H1 (cell line): ENCODE data around the gene MTM1. TPM values are rescaled to one million over a fixed set of nuclear protein-coding genes. Genes with fewer than 3 reads are reported as not detected.

Experiments used
- CTCF ChIA-PET: fragments of 300-600 bp; sonication (Branson Sonifier 250); formaldehyde crosslinking; loops from one replicate; lab custom pipeline; 2021; ENCODE audit not compliant: partially characterized antibody; lab: Charles Lee
- POLR2A ChIA-PET: fragments of 300-600 bp; sonication (Branson Sonifier 250); formaldehyde crosslinking; loops from one replicate; lab custom pipeline; 2021; ENCODE audit warnings: inconsistent platforms; ENCODE audit not compliant: partially characterized antibody; lab: Charles Lee
- DNase-seq, 2 experiments: peaks; one replicate each; pipeline versions ENCODE4 v3.0.0 to v3.0.0-alpha.2; 2010 to 2022; ENCODE audit warnings: low spot score in 2 of 2, low read depth in 1 of 2, mixed read lengths in 1 of 2
- FAIRE-seq: peaks from 2 replicates; lab custom pipeline; 2011; peaks lifted over from hg19 to GRCh38; lab: Jason Lieb, UNC
- H2AFZ ChIP-seq: 2 replicates; pipeline ENCODE4 v1.8.1; 2012; ENCODE audit warnings: low read length, inconsistent platforms
- H2AK5ac ChIP-seq: 2 replicates; pipeline ENCODE4 v1.6.1; 2013; ENCODE audit warnings: low read depth, low read length
- H2BK120ac ChIP-seq: replicated peaks from 2 replicates; pipeline ENCODE3; 2013; ENCODE audit warnings: low read depth, low read length, inconsistent platforms
- H2BK12ac ChIP-seq: 2 replicates; pipeline ENCODE4 v1.6.1; 2013; ENCODE audit warnings: low read depth, low read length
- H2BK15ac ChIP-seq: 2 replicates; pipeline ENCODE4 v1.6.1; 2013; ENCODE audit warnings: low read length
- H2BK20ac ChIP-seq: 2 replicates; pipeline ENCODE4 v1.6.1; 2013; ENCODE audit warnings: low read length
- H2BK5ac ChIP-seq: 2 replicates; pipeline ENCODE4 v1.6.1; 2013; ENCODE audit warnings: low read depth, low read length
- H3K14ac ChIP-seq: 2 replicates; pipeline ENCODE4 v1.6.1; 2013; ENCODE audit warnings: inconsistent platforms; ENCODE audit not compliant: insufficient read length
- H3K18ac ChIP-seq: 2 replicates; pipeline ENCODE4 v1.6.1; 2013; ENCODE audit warnings: low read length; ENCODE audit errors: extremely low read depth
- H3K23ac ChIP-seq: 2 replicates; pipeline ENCODE4 v1.6.1; 2013; ENCODE audit warnings: inconsistent platforms; ENCODE audit not compliant: insufficient read length
- H3K23me2 ChIP-seq: 2 replicates; pipeline ENCODE4 v1.6.1; 2013; ENCODE audit warnings: low read depth, low read length
- H3K27ac ChIP-seq: 2 replicates; pipeline ENCODE4 v1.6.1; 2011; ENCODE audit warnings: low read depth, low read length, inconsistent platforms
- H3K27me3 ChIP-seq, 4 experiments: replicated peaks in 1 of 4; 1 replicate in 1 of 4; 2 replicates in 3 of 4; pipeline versions ENCODE4 v1.6.1 to v1.8.1; 2011 to 2013; ENCODE audit warnings: low read length in 3 of 4, mild to moderate bottlenecking in 3 of 4, inconsistent platforms in 2 of 4, mixed read lengths in 2 of 4, moderate library complexity in 1 of 4; ENCODE audit not compliant: control insufficient read depth in 3 of 4, insufficient read depth in 3 of 4; ENCODE audit errors: extremely low read depth in 1 of 4
- H3K36me3 ChIP-seq, 4 experiments: 2 replicates each; pipeline versions ENCODE4 v1.6.1 to v1.8.1; 2011 to 2013; ENCODE audit warnings: mild to moderate bottlenecking in 4 of 4, low read length in 3 of 4, moderate library complexity in 2 of 4, control low read depth in 1 of 4, inconsistent platforms in 1 of 4; ENCODE audit not compliant: insufficient read depth in 4 of 4, control insufficient read depth in 2 of 4
- H3K4ac ChIP-seq: replicated peaks from 2 replicates; pipeline ENCODE3; 2013; ENCODE audit warnings: low read length, low read depth, mixed read lengths, inconsistent platforms; ENCODE audit not compliant: insufficient read length
- H3K4me1 ChIP-seq, 4 experiments: replicated peaks in 1 of 4; 1 replicate in 1 of 4; 2 replicates in 3 of 4; pipeline versions ENCODE4 v1.6.1 to v1.8.1; 2011 to 2013; ENCODE audit warnings: low read length in 3 of 4, inconsistent platforms in 2 of 4, mixed read lengths in 1 of 4; ENCODE audit not compliant: insufficient read depth in 4 of 4, control insufficient read depth in 3 of 4
- H3K4me2 ChIP-seq, 2 experiments: 2 replicates each; pipeline versions ENCODE4 v1.6.1 to v1.8.1; 2011 to 2013; ENCODE audit warnings: low read depth in 2 of 2, low read length in 2 of 2, control low read depth in 1 of 2, inconsistent platforms in 1 of 2, mild to moderate bottlenecking in 1 of 2; ENCODE audit not compliant: insufficient read depth in 1 of 2
- H3K4me3 ChIP-seq, 4 experiments: fragments of 200-600, 300-600 bp in 1 of 4; sonication (generic), shearing (Covaris generic), sonication (Bioruptor Twin) in 1 of 4; 2 replicates each; pipeline versions ENCODE4 v1.5.1 to v1.8.1; 2011 to 2016; ENCODE audit warnings: low read length in 4 of 4, low read depth in 3 of 4, control low read depth in 2 of 4, inconsistent platforms in 2 of 4, mild to moderate bottlenecking in 2 of 4, mixed read lengths in 1 of 4, moderate library complexity in 1 of 4; ENCODE audit not compliant: insufficient read depth in 2 of 4; ENCODE audit errors: extremely low read depth in 1 of 4
- H3K56ac ChIP-seq: replicated peaks from 2 replicates; pipeline ENCODE3; 2013; ENCODE audit warnings: low read depth, mild to moderate bottlenecking, mixed read lengths, low read length, inconsistent platforms; ENCODE audit not compliant: insufficient read length
- H3K79me1 ChIP-seq: 2 replicates; pipeline ENCODE4 v1.6.1; 2013; ENCODE audit warnings: low read depth, low read length, control low read depth
- H3K79me2 ChIP-seq, 2 experiments: 2 replicates each; pipeline versions ENCODE4 v1.6.1 to v1.8.1; 2012 to 2013; ENCODE audit warnings: low read length in 2 of 2, mild to moderate bottlenecking in 2 of 2, inconsistent platforms in 1 of 2; ENCODE audit not compliant: insufficient read depth in 2 of 2, control insufficient read depth in 1 of 2
- H3K9ac ChIP-seq, 4 experiments: replicated peaks in 1 of 4; 1 replicate in 1 of 4; 2 replicates in 3 of 4; pipeline versions ENCODE4 v1.6.1 to v1.8.1; 2011 to 2013; ENCODE audit warnings: low read depth in 3 of 4, low read length in 3 of 4, control low read depth in 2 of 4, mild to moderate bottlenecking in 2 of 4, moderate library complexity in 2 of 4, inconsistent platforms in 1 of 4; ENCODE audit errors: extremely low read depth in 1 of 4
- H3K9me3 ChIP-seq, 2 experiments: 2 replicates each; pipeline versions ENCODE4 v1.6.1 to v1.8.1; 2012 to 2013; ENCODE audit warnings: mild to moderate bottlenecking in 2 of 2, moderate library complexity in 2 of 2, control low read depth in 1 of 2, inconsistent platforms in 1 of 2, low read depth in 1 of 2, low read length in 1 of 2, mixed read lengths in 1 of 2; ENCODE audit not compliant: insufficient read depth in 2 of 2
- H4K20me1 ChIP-seq, 2 experiments: replicated peaks in 1 of 2; 2 replicates each; pipeline versions ENCODE3 to v1.8.1; 2011 to 2013; ENCODE audit warnings: inconsistent platforms in 2 of 2, low read length in 2 of 2, mild to moderate bottlenecking in 1 of 2; ENCODE audit not compliant: insufficient read depth in 2 of 2, control insufficient read depth in 1 of 2
- H4K5ac ChIP-seq: 2 replicates; pipeline ENCODE4 v1.6.1; 2013; ENCODE audit warnings: low read length, low read depth, mixed read lengths, inconsistent platforms; ENCODE audit not compliant: insufficient read length
- H4K8ac ChIP-seq: 2 replicates; pipeline ENCODE4 v1.8.0; 2013; ENCODE audit warnings: mild to moderate bottlenecking, moderate library complexity, low read length, inconsistent platforms; ENCODE audit not compliant: insufficient read depth; ENCODE audit errors: extremely low read depth
- H4K91ac ChIP-seq: replicated peaks from 2 replicates; pipeline ENCODE3; 2013; ENCODE audit warnings: low read length, mixed read lengths, inconsistent platforms; ENCODE audit not compliant: insufficient read length
- SIX5 ChIP-seq: IDR thresholded peaks from 2 replicates; pipeline ENCODE4 v1.6.1; 2011; ENCODE audit warnings: mild to moderate bottlenecking, low read depth, low read length
- SUZ12 ChIP-seq: fragments of 200-600 bp; sonication (generic); IDR thresholded peaks from 2 replicates; pipeline ENCODE4 v1.6.1; 2012; ENCODE audit warnings: mild to moderate bottlenecking, inconsistent platforms, low read length, moderate library complexity, mixed read lengths
- WGBS, 2 experiments: shearing (Covaris generic) in 1 of 2; methylation state at CpG; one replicate each; pipeline versions ENCODE4 v1.1.6 to v1.1.7; 2013 to 2015; ENCODE audit warnings: low lambda C conversion rate in 2 of 2, mixed read lengths in 2 of 2, inconsistent platforms in 1 of 2, low coverage in 1 of 2, missing lambda C conversion rate in 1 of 2; ENCODE audit not compliant: insufficient replicate concordance in 2 of 2, insufficient coverage in 1 of 2, insufficient read length in 1 of 2; ENCODE audit errors: extremely low coverage in 1 of 2, missing lambda C conversion rate in 1 of 2; 5-methylcytosine and 5-hydroxymethylcytosine counted together
- polyA plus RNA-seq, 7 experiments: library from polyadenylated mRNA; depleted of rRNA in 3 of 7; stranded (reverse) in 5 of 7; unstranded in 2 of 7; fragments of >200 nt in 5 of 7; fragments of 200-250 nt in 2 of 7; gene quantifications; 1 replicate in 5 of 7; 2 replicates in 1 of 7; 4 replicates in 1 of 7; pipeline versions ENCODE4 v1.2.1 to v1.2.3, GENCODE V29; 2011 to 2013; ENCODE audit warnings: missing spikeins in 2 of 7, mixed read lengths in 2 of 7
- total RNA-seq: library from RNA; stranded (reverse); fragmentation: NEBNext Ultra II Directional; extraction: Animal tissue kit (Norgen Biotek cat#: 25700); gene quantifications from 2 replicates; pipeline ENCODE4 v1.2.1, GENCODE V29; 2021
- TF ChIP-seq, protein P1 (sequence below): IDR thresholded peaks from 2 replicates; pipeline ENCODE4 v1.6.1; 2011; ENCODE audit warnings: low read length, improper control_type of control experiment

MTM1 gene
- total and polyA plus RNA-seq, 2 of the 8 experiments (the other 6 are each of a cell fraction or from before 2014, with no cell fraction given), result 2.3 to 8.4 TPM

DNA sequence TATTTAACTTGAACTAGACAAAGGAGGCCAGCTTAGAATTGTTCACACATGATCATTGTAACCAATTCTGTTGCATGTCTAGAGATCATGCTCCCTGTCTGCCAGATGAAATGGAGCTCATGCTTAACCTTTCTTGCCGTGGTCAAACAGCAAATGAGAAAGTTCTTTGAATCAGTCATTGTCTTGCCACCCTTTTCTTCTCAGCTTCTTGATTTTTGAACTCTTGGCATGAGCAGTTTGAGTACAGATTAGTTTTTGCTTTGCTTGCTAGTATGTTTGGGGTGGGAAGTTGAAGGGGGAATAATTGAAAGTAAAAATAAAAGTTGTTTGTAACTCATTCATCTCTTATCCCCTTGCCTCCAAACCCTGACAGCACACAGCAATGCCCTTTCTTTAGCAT lies 4.7 kb downstream of the MTM1 start:
- no peak for FAIRE-seq

More for the DNA sequence above, 4.7 kb downstream of the MTM1 start:
- TF ChIP-seq SUZ12 (no peak), SIX5 (no peak)
- TF ChIP-seq, protein P1, sequence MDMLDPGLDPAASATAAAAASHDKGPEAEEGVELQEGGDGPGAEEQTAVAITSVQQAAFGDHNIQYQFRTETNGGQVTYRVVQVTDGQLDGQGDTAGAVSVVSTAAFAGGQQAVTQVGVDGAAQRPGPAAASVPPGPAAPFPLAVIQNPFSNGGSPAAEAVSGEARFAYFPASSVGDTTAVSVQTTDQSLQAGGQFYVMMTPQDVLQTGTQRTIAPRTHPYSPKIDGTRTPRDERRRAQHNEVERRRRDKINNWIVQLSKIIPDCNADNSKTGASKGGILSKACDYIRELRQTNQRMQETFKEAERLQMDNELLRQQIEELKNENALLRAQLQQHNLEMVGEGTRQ, result no peak
- H3K56ac ChIP-seq, result no peak overlapping the region
- peaks cover 0 to 35% of the 10 kb centered on the region in 2 experiments; a peak in 2 of 4 replicates for H3K79me2 ChIP-seq
- no peak overlapping the region for H4K8ac ChIP-seq
- no peak overlapping the region for H3K14ac ChIP-seq
- H4K5ac ChIP-seq, result no peak overlapping the region
- H3K4me1 ChIP-seq, result peaks cover 0 to 14% (median 10%) of the 10 kb centered on the region in 4 experiments; a peak in 4 of 7 replicates
- H3K9me3 ChIP-seq, result no peaks in the 10 kb centered on the region
- no peak overlapping the region for H2BK12ac ChIP-seq
- no peak for DNase-seq
- H3K79me1 ChIP-seq, result no peaks in the 10 kb centered on the region; the same call in 1 of the 2 replicates
- no peak overlapping the region for H2BK15ac ChIP-seq
- H4K20me1 ChIP-seq, result no peaks in the 10 kb centered on the region
- H3K18ac ChIP-seq, result no peak overlapping the region; the same call in 1 of the 2 replicates
- H3K23me2 ChIP-seq, result no peaks in the 10 kb centered on the region
- ChIA-PET POLR2A (no interaction called here), CTCF (interaction anchor here (0.6 to 1.2 kb wide), 6 partner anchors 13 to 107 kb away, joined by 3 to 5 read pairs (median 3); no protein-coding TSS in a partner anchor)
- H3K23ac ChIP-seq, result no peak overlapping the region
- no peaks in the 10 kb centered on the region for H3K27me3 ChIP-seq
- no peak overlapping the region for H3K27ac ChIP-seq
- H2AFZ ChIP-seq, result no peak overlapping the region
- no peak overlapping the region for H3K9ac ChIP-seq
- no peak overlapping the region for H3K4me2 ChIP-seq
- H3K4me3 ChIP-seq, result no peak overlapping the region
- H2AK5ac ChIP-seq, result no peak overlapping the region
- WGBS, 2 experiments, result 80% methylated on average over 1 of the region's 1 CpG; no CpG with 5 or more reads in 1 of the 2 experiments
- no peak overlapping the region for H2BK5ac ChIP-seq
- H3K4ac ChIP-seq, result no peak overlapping the region
- no peaks in the 10 kb centered on the region for H3K36me3 ChIP-seq
- no peak overlapping the region for H4K91ac ChIP-seq
- H2BK20ac ChIP-seq, result no peak overlapping the region
- H2BK120ac ChIP-seq, result no peak overlapping the region
